Activated naive CD8-positive, alpha-beta T cell treated with anti-CD3 and anti-CD28 coated beads, Interleukin-2, amount 10 ng/mL, durations not matched to agents 7 days and 5 days (primary cell): Measurements from ENCODE around the gene CCM2. TPM values are rescaled to one million over a fixed set of nuclear protein-coding genes. Genes with fewer than 3 reads are reported as not detected.
"Not testable (repeated sequence)": the region's sequence is repeated elsewhere in the genome, so short reads cannot be mapped to it uniquely, and the experiment has no call there.

Experiments used
- ATAC-seq: fragments of 150-1000 bp; cut with Tn5 transposase; one replicate; pipeline ENCODE4 v1.10.0; 2021; ENCODE audit warnings: low read depth, moderate library complexity
- POLR2A ChIA-PET: fragments of 350-600 bp; sonication (Branson Sonifier 250); formaldehyde crosslinking; loops from one replicate; lab custom pipeline; 2021; ENCODE audit warnings: antibody characterized with exemption; lab: Charles Lee
- DNase-seq: peaks from one replicate; pipeline ENCODE4 v3.0.0; 2021
- H3K27ac Mint-ChIP-seq: one replicate; pipeline ENCODE4 v1.8.0; 2022; ENCODE audit warnings: mild to moderate bottlenecking, mixed read lengths
- H3K27me3 Mint-ChIP-seq: one replicate; pipeline ENCODE4 v1.8.0; 2022; ENCODE audit warnings: mild to moderate bottlenecking, moderate library complexity, mixed read lengths
- H3K36me3 Mint-ChIP-seq: one replicate; pipeline ENCODE4 v1.8.0; 2021; ENCODE audit warnings: mild to moderate bottlenecking, mixed read lengths
- H3K4me1 Mint-ChIP-seq: one replicate; pipeline ENCODE4 v1.8.0; 2021; ENCODE audit warnings: mixed read lengths
- H3K4me3 Mint-ChIP-seq: one replicate; pipeline ENCODE4 v1.8.0; 2022; ENCODE audit warnings: mild to moderate bottlenecking, moderate library complexity, mixed read lengths
- H3K9me3 Mint-ChIP-seq: one replicate; pipeline ENCODE4 v1.8.0; 2021; ENCODE audit warnings: mixed read lengths
- total RNA-seq, 2 experiments: library from RNA; stranded (reverse); gene quantifications; one replicate each; pipeline ENCODE4 v1.2.3, GENCODE V29; 2021

CCM2 gene
- total RNA-seq, 2 experiments from 2014 or later: 126 to 132 TPM

DNA sequence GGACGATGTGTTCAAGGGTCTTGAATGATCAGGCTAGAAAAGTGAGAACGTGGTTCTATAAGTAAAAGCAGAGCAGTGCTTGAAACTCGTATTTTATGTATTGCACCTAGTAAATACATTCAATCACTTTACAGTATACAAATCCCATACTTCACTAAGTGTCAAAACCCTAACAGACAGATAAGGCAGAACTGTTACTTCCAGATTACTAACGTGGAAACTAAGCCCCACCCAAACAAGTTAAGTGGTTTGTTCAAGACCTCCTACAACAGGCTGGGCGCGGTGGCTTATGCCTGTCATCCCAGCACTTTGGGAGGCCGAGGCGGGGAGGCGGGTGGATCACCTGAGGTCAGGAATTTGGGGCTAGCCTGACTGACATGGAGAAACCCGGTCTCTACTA lies 12.0 kb upstream of the CCM2 start:
- Mint-ChIP-seq H3K9me3 (no peaks in the 10 kb centered on the region), H3K36me3 (peaks cover 32% of the 10 kb centered on the region), H3K27me3 (no peaks in the 10 kb centered on the region), H3K4me3 (peak overlapping the region; percentile 98), H3K27ac (no peak overlapping the region), H3K4me1 (peaks cover 39% of the 10 kb centered on the region)
- DNase-seq (no peak), ATAC-seq (no peak)
- POLR2A ChIA-PET: interaction anchor here (1.2 to 2.8 kb wide), 5 partner anchors 9 to 12 kb away, joined by 3 to 31 read pairs (median 5); partner anchors contain the start of genes CCM2 and MYO1G

DNA sequence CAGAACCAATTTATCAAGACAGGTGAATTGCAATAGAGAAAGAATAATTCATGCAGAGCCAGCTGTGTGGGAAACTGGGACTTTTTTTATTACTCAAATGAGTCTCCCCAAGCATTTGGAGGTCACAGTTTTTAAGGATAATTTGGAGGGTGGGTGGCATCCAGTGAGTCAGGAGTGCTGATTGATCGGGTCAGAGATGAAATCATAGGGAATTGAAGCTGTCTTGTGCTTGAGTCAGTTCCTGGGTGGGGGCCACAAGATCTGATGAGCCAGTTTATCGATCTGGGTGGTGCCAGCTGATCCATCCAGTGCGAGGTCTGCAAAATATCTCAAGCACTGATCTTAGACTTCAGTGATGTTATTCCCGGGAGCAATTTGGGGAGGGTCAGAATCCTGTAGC lies 11.3 kb upstream of the CCM2 start:
- POLR2A ChIA-PET: interaction anchor here (0.7 to 1.6 kb wide), 4 partner anchors 9 to 111 kb away, joined by 3 to 5 read pairs (median 4); partner anchors contain the start of genes CCM2 and MYO1G
- peaks cover 33% of the 10 kb centered on the region for H3K4me1 Mint-ChIP-seq
- H3K27ac Mint-ChIP-seq: no peak overlapping the region
- DNase-seq (no peak), ATAC-seq (no peak)
- H3K4me3 Mint-ChIP-seq: no peak overlapping the region
- peaks cover 26% of the 10 kb centered on the region for H3K36me3 Mint-ChIP-seq
- no peaks in the 10 kb centered on the region for H3K27me3 Mint-ChIP-seq
- no peaks in the 10 kb centered on the region for H3K9me3 Mint-ChIP-seq

DNA sequence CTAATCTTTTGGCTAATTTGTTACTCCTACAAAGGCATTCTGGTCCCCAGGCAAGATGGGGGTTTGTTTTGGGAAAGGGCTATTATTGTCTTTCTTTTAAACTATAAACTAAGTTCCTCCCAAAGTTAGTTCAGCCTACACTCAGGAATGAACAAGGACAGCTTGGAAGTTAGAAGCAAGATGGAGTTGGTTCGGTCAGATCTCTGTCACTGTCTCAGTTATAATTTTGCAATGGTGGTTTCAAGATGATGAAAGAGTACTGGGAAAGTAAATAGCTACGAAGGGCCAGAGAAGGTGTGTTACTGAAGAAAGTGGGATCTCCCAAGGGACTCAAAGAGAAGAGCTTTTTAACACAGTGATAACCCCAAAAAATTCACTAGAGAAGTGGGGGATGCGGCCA lies 10.9 kb upstream of the CCM2 start:
- POLR2A ChIA-PET: interaction anchor here (0.7 to 1.6 kb wide), 3 partner anchors 8 to 110 kb away, joined by 3 to 5 read pairs (median 4); partner anchors contain the start of gene CCM2
- Mint-ChIP-seq H3K9me3 (no peaks in the 10 kb centered on the region), H3K4me3 (no peak overlapping the region), H3K36me3 (peaks cover 22% of the 10 kb centered on the region), H3K27me3 (no peaks in the 10 kb centered on the region), H3K4me1 (peaks cover 29% of the 10 kb centered on the region), H3K27ac (no peak overlapping the region)
- ATAC-seq (no peak), DNase-seq (no peak)

DNA sequence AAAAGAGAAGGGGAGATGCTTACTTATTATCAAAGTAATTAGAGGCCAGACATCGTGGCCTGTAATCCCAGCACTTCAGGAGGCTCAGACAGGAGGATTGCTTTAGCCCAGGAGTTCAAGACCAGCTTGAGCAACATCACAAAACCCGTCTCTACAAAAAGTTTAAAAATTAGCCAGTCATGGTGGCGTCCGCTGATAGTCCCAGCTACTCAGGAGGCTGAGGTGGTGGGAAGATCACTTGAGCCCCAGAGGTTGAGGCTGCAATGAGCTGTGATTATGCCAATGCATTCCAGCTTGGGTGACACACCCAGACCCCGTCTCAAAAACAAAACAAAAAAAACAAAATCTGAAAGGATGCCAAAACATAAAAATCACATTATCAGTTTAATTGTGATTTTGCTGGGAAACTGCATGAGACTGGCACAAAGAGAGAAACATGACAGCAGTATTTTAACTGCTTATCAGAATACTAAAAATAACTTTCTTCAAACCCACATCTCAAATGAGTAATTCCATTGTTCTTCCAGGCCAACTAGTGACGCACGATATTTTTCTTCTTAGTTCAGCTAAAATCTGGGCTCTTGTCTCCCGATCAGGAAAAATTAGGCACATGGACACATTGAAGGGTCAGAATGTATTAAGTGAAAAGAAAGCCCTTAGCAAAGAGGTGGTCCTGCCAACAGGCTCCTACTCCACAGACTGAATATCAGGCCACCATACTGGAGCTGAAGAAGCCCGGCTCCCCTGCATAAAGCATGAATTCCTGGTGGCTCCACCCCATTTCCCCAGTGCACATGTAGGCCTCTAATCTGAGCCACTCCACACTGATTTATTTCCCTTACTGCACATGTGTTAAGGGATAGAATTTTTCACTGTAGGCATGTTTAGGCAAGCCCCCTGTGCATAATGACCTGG lies 9.6 kb upstream of the CCM2 start:
- POLR2A ChIA-PET: no interaction called here
- no peak for ATAC-seq
- Mint-ChIP-seq H3K4me1 (peaks cover 28% of the 10 kb centered on the region), H3K9me3 (no peaks in the 10 kb centered on the region), H3K27ac (no peak overlapping the region), H3K36me3 (peaks cover 10% of the 10 kb centered on the region), H3K27me3 (no peaks in the 10 kb centered on the region), H3K4me3 (no peak overlapping the region)
- no peak for DNase-seq

DNA sequence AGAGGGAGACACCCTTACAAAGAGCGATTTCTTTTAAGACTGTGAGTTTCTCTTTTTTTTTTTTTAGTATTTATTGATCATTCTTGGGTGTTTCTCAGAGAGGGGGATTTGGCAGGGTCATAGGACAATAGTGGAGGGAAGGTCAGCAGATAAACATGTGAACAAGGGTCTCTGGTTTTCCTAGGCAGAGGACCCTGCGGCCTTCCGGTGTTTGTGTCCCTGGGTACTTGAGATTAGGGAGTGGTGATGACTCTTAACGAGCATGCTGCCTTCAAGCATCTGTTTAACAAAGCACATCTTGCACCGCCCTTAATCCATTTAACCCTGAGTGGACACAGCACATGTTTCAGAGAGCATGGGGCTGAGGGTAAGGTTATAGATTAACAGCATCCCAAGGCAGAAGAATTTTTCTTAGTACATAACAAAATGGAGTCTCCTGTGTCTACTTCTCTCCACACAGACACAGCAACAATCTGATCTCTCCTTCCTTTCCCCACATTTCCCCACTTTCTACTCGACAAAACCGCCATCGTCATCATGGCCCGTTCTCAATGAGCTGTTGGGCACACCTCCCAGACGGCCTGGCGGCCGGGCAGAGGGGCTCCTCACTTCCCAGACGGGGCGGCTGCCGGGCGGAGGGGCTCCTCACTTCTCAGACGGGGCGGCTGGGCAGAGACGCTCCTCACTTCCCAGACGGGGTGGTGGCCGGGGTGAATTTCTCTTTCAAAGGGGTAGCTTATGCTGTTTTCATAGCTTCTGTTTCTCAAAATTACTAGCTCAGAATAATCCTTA lies 7.8 kb upstream of the CCM2 start:
- H3K4me1 Mint-ChIP-seq: peaks cover 32% of the 10 kb centered on the region
- not testable (repeated sequence) for H3K36me3 Mint-ChIP-seq, H3K4me3 Mint-ChIP-seq, H3K9me3 Mint-ChIP-seq, ATAC-seq, H3K27ac Mint-ChIP-seq, H3K27me3 Mint-ChIP-seq, DNase-seq
- POLR2A ChIA-PET: interaction anchor here (1.0 kb wide), 1 partner anchor 9 kb away, joined by 3 read pairs; no protein-coding TSS in a partner anchor

DNA sequence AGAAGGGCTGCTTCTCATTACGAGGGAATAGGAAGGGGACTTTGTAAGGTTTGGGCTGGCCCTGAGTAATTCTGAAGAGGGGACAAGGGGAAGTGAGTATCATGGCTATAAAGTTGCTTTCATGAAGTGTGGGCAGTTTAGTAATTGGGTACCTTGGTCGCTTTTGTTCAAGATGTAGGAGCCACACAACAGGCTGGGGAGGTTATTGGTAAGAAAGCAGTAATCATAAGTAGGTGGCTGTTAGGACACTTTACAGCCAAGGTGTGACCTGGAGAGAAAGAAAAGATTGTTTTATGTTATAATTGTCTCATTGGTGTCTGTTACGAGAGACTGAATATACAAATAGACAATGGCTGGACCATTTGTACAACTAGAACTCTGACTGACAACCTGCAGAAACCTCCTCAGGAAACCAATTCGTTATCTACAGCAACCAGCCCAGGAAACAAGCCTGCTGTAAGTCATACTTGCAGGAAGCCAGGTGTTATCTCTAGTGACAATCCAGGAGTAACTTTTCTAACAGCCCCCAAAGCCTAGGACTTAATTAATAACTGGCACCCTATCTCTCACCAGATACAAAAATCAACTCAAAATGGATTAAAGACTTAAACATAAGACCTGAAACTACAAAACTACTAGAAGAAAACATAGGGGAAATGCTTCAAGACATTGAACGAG lies 5.0 kb upstream of the CCM2 start:
- H3K27ac Mint-ChIP-seq: peak overlapping the region; percentile 53
- DNase-seq (no peak), ATAC-seq (no peak)
- no peaks in the 10 kb centered on the region for H3K36me3 Mint-ChIP-seq
- no peaks in the 10 kb centered on the region for H3K27me3 Mint-ChIP-seq
- peaks cover 31% of the 10 kb centered on the region for H3K4me1 Mint-ChIP-seq
- POLR2A ChIA-PET: interaction anchor here (0.9 to 7.8 kb wide), 4 partner anchors 8 to 110 kb away, joined by 7 to 202 read pairs (median 20); partner anchors contain the start of gene MYO1G
- no peaks in the 10 kb centered on the region for H3K9me3 Mint-ChIP-seq
- H3K4me3 Mint-ChIP-seq: peak overlapping the region; percentile 58

DNA sequence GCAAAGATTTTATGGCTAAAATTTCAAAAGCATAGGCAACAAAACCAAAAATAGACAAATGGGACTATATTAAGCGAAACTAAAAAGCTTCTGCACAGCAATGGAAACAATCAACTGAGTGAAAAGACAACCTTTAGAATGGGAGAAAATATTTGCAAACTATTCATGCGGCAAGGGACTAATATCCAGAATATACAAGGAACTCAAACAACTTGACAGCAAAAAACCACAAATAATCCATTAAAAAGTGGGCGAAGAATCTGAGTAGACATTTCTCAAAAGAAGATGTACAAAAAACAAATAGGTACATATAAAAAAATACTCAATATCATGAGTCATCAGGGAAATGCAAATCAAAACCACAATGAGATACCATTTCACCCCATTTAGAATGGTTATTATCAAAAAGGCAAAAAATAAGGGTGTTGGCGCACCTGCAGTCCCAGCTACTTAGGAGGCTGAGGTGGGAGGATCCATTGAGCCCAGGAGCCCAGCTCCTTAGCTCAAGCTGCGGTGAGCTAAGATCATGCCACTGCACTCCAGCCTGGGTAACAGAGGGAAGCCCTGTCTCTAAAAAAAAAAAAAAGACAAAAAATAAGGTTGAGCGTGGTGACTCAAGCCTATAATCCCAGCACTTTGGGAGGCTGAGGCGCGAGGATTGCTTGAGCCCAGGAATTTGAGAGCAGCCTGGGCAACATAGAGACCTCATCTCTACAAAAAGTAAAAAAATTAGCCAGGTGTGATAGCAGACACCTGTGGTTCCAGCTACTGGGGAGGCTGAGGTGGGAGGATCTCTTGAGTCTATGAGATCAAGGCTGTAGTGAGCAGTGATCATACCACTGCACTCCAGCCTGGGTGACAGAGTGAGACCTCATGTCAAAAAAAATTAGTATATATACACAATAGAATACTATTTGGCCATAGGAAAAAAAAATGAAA lies 4.2 kb upstream of the CCM2 start:
- Mint-ChIP-seq H3K9me3 (no peaks in the 10 kb centered on the region), H3K4me3 (peak overlapping the region; percentile 58), H3K27me3 (no peaks in the 10 kb centered on the region), H3K36me3 (no peaks in the 10 kb centered on the region), H3K4me1 (peaks cover 31% of the 10 kb centered on the region), H3K27ac (peak overlapping the region; percentile 53)
- POLR2A ChIA-PET: interaction anchor here (0.7 to 7.8 kb wide), 5 partner anchors 9 to 147 kb away, joined by 3 to 202 read pairs (median 5); partner anchors contain the start of genes H2AZ2 and MYO1G
- no peak for ATAC-seq
- DNase-seq: no peak

DNA sequence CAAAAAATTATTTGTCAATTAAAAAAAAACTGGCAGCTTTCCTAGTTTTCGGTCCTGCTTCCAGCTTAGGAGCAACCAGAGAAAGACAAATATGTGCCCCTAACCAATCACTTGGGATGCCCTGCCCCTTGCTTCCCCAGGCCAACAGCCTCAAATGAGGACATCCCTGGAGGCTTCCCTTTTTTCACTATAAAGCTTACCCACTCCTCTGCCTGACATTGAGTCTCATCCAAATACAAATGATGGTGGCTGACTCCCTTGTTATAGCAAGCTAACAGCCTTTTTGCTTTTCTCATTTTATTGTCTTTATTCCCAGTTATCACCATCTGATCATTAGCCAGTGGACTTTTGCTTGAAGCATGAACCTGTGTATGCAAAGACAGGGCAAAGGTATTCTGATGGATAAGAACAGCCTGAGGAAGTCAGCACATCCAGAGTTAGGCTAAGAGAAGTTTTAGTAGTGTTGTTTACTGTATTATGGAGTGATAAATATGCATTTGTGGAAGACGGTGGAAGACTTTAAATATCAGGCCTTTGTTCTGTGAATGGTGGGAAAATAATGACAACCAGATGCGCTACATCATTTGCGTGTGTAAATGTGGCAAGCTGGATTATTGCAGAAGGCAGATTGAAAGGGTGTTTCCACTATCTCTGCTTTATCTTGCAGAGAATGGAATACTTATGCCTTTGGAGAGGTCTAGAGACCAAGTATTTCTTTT lies 1.7 kb upstream of the CCM2 start:
- Mint-ChIP-seq H3K4me1 (peaks cover 40% of the 10 kb centered on the region), H3K36me3 (peaks cover 6% of the 10 kb centered on the region), H3K9me3 (no peaks in the 10 kb centered on the region), H3K27ac (peak overlapping the region; percentile 92), H3K27me3 (no peaks in the 10 kb centered on the region), H3K4me3 (peak overlapping the region; percentile 84)
- POLR2A ChIA-PET: interaction anchor here (0.6 to 7.8 kb wide), 10 partner anchors 9 to 150 kb away, joined by 3 to 202 read pairs (median 5); partner anchors contain the start of genes H2AZ2 and MYO1G
- ATAC-seq (no peak), DNase-seq (no peak)

DNA sequence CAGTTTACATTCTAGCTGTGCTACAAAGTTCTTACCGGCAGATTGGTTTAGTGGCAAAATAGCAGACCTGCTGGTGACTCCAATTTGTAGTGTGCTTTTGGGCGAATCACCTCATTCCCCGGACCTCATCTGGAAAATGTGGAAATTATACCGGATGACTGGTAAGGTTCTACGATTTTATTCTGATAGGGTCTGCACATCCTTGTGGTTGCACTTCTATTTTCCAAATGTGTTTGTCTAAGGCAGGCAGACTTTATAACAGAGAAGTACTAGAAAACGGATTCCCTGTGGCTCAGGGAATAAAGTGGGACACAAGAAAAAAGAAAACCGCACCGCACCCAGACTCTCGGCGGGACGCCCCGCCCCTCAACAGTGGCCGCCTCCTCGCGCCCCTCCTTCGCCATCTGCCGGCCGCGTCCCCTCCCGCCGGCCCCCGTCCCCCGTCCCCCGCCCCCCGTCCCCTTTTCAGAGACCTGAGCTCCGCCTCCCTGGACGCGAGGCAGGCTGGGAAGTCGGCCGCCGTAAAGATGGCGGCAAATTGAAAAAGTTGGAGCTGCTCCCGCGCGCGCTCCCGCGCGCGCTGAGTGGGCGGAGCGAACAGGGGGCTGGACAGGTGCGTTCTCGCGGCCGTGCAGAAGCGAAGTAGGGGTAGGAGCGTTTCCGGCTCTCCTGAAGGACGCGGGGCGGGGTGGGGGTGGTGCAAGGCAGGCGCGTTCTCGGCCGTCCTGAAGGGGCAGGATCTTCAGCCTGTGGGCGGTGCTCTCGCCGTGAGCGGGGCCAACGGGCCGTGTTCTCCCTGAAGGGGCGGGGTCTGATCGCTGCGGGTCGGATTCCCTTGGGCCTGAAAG lies 532 bp upstream of the CCM2 start:
- Mint-ChIP-seq H3K27ac (peak overlapping the region; percentile 92), H3K27me3 (no peaks in the 10 kb centered on the region), H3K4me3 (peak overlapping the region; percentile 84), H3K36me3 (peaks cover 10% of the 10 kb centered on the region), H3K9me3 (no peaks in the 10 kb centered on the region), H3K4me1 (peaks cover 39% of the 10 kb centered on the region)
- DNase-seq (peak; percentile 98), ATAC-seq (peak; percentile 89)
- POLR2A ChIA-PET: interaction anchor here (0.6 to 7.8 kb wide), 12 partner anchors 11 to 598 kb away, joined by 3 to 202 read pairs (median 5); partner anchors contain the start of genes H2AZ2, MYO1G and TBRG4

DNA sequence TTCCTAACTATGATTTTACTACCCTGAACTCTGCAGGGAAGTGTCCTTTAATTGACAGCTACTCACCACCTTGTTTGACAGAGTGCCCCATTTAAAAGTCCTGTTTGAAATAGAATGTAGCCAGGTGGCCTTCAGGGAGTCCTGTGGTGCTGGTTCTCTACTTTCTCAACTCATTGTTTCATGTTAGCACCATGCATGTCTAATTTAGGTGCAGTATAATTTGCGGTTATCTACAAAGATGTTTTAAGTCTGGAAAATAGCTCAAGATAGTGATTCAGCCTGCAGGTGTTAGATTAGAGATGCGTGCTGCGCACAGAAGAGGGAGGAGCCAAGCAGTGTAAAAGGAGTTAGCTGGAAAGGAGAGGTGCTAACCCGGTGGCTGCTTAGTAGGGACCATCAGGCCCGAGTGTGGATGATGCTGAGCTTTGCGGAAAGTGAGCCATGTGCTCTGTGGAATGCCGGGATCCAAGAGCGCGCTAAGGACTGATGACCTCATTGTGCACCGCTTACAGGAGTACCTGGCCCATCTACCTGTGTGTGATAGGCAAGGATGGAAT lies 1.2 kb downstream of the CCM2 start:
- POLR2A ChIA-PET: interaction anchor here (0.5 to 7.8 kb wide), 16 partner anchors 10 to 419 kb away, joined by 3 to 202 read pairs (median 6); partner anchors contain the start of genes H2AZ2, MYO1G, PURB and TBRG4
- Mint-ChIP-seq H3K27ac (peak overlapping the region; percentile 89), H3K9me3 (no peaks in the 10 kb centered on the region), H3K27me3 (no peaks in the 10 kb centered on the region), H3K4me1 (peaks cover 34% of the 10 kb centered on the region), H3K4me3 (peak overlapping the region; percentile 93), H3K36me3 (peaks cover 14% of the 10 kb centered on the region)
- DNase-seq: no peak
- peak; percentile 7 for ATAC-seq
